GM13977 (cell line): Measurements from ENCODE around the gene CDC42BPB.

Source experiments
- DNase-seq: peaks from one replicate; pipeline ENCODE4 v3.0.0; 2012; ENCODE audit warnings: low spot score
- CTCF ChIP-seq: IDR thresholded peaks from 2 replicates; pipeline ENCODE4 v1.5.1; 2012; ENCODE audit warnings: mild to moderate bottlenecking, control low read depth; ENCODE audit not compliant: insufficient read depth; ENCODE audit errors: extremely low read depth, missing control alignments
- in situ Hi-C: fragments of 300-500 bp; cut with MboI; formaldehyde crosslinking; loops from one replicate; pipeline ENCODE4 v1.12.0; 2022; ENCODE audit warnings: low sequenced_read_pairs, low pct_unique_long_range_greater_than_20kb, mixed read lengths, inconsistent platforms; ENCODE audit not compliant: unreplicated experiment

Gene CDC42BPB

GRCh38 chr14:103003850-103004249 is 53.5 kb downstream of the CDC42BPB start:
- no peak for DNase-seq
- in situ Hi-C loops, result no loop called here
- no peak for TF ChIP-seq CTCF

GRCh38 chr14:103003351-103003615 is 54.1 kb downstream of the CDC42BPB start:
- no peak for DNase-seq
- in situ Hi-C loops, result no loop called here
- TF ChIP-seq CTCF, result no peak

- in situ Hi-C loops, result no loop called here
- DNase-seq, result no peak
- TF ChIP-seq CTCF, result peak; percentile 7
These were observed 54.6 kb downstream of the CDC42BPB start for GRCh38 chr14:103002578-103003350.

GRCh38 chr14:103001651-103002396 is 55.5 kb downstream of the CDC42BPB start:
- DNase-seq, result no peak
- in situ Hi-C loops, result no loop called here
- TF ChIP-seq CTCF, result no peak

- in situ Hi-C loops, result no loop called here
- no peak for TF ChIP-seq CTCF
- no peak for DNase-seq
These were observed 56.1 kb downstream of the CDC42BPB start for GRCh38 chr14:103001226-103001625.

- in situ Hi-C loops, result no loop called here
- no peak for DNase-seq
- no peak for TF ChIP-seq CTCF
These were observed 56.9 kb downstream of the CDC42BPB start for GRCh38 chr14:103000291-103000921.
